ENCODE measurements around the gene CAMK4. TPM values are rescaled to one million over a fixed set of nuclear protein-coding genes. Genes with fewer than 3 reads are reported as not detected.

CAMK4 gene
- total RNA-seq, 1 experiment from 2014 or later, result 3.9 TPM

- no peak for DNase-seq (ENCODE audit: low read depth)
These were observed 198.8 kb downstream of the CAMK4 start for GRCh38 chr5:111422747-111423720.

GRCh38 chr5:111425205-111425604 lies 201.0 kb downstream of the CAMK4 start:
- no peak for DNase-seq (ENCODE audit: low read depth)

- DNase-seq (ENCODE audit: low read depth), result peak; percentile 22
These were observed 203.6 kb downstream of the CAMK4 start for GRCh38 chr5:111427762-111428161.

GRCh38 chr5:111432883-111433536 lies 208.8 kb downstream of the CAMK4 start:
- no peak for DNase-seq (ENCODE audit: low read depth)

GRCh38 chr5:111434800-111435199 lies 210.6 kb downstream of the CAMK4 start:
- no peak for DNase-seq (ENCODE audit: low read depth)

- peak; percentile 54 for DNase-seq (ENCODE audit: low read depth)
These were observed 215.4 kb downstream of the CAMK4 start for GRCh38 chr5:111439473-111440075.

GRCh38 chr5:111447099-111447498 lies 222.9 kb downstream of the CAMK4 start:
- no peak for DNase-seq (ENCODE audit: low read depth)

GRCh38 chr5:111447822-111448221 lies 223.6 kb downstream of the CAMK4 start:
- DNase-seq (ENCODE audit: low read depth), result no peak

GRCh38 chr5:111453295-111453694 lies 229.1 kb downstream of the CAMK4 start:
- DNase-seq (ENCODE audit: low read depth), result peak; percentile 51

GRCh38 chr5:111453747-111454146 lies 229.6 kb downstream of the CAMK4 start:
- DNase-seq (ENCODE audit: low read depth), result peak; percentile 76

- DNase-seq (ENCODE audit: low read depth), result peak; percentile 75
These were observed 230.0 kb downstream of the CAMK4 start for GRCh38 chr5:111454198-111454622.

GRCh38 chr5:111454776-111455175 lies 230.6 kb downstream of the CAMK4 start:
- DNase-seq (ENCODE audit: low read depth), result no peak

- peak; percentile 34 for DNase-seq (ENCODE audit: low read depth)
These were observed 237.1 kb downstream of the CAMK4 start for GRCh38 chr5:111461255-111461671.

GRCh38 chr5:111461934-111462333 lies 237.8 kb downstream of the CAMK4 start:
- DNase-seq (ENCODE audit: low read depth), result no peak

- no peak for DNase-seq (ENCODE audit: low read depth)
These were observed 239.1 kb downstream of the CAMK4 start for GRCh38 chr5:111463311-111463710.

- no peak for DNase-seq (ENCODE audit: low read depth)
These were observed 245.2 kb downstream of the CAMK4 start for GRCh38 chr5:111469293-111469896.

- no peak for DNase-seq (ENCODE audit: low read depth)
These were observed 245.7 kb downstream of the CAMK4 start for GRCh38 chr5:111469903-111470302.

GRCh38 chr5:111472096-111472495 lies 247.9 kb downstream of the CAMK4 start:
- no peak for DNase-seq (ENCODE audit: low read depth)

- DNase-seq (ENCODE audit: low read depth), result no peak
These were observed 248.4 kb downstream of the CAMK4 start for GRCh38 chr5:111472579-111472978.

- DNase-seq (ENCODE audit: low read depth), result peak; percentile 13
These were observed 254.1 kb downstream of the CAMK4 start for GRCh38 chr5:111478266-111478665.

GRCh38 chr5:111478898-111479297 lies 254.7 kb downstream of the CAMK4 start:
- no peak for DNase-seq (ENCODE audit: low read depth)

GRCh38 chr5:111480346-111480745 lies 256.2 kb downstream of the CAMK4 start:
- DNase-seq (ENCODE audit: low read depth), result no peak
